Ishikawa (cell line): Measurements from ENCODE around the gene TMPRSS4.

ENCODE experiments used
- CEBPB ChIP-seq: IDR thresholded peaks from 2 replicates; pipeline ENCODE4 v1.6.1; 2012
- CREB1 ChIP-seq: IDR thresholded peaks from 2 replicates; pipeline ENCODE4 v1.6.1; 2012; ENCODE audit warnings: low read depth
- EP300 ChIP-seq: IDR thresholded peaks from 2 replicates; pipeline ENCODE4 v1.6.1; 2012; ENCODE audit warnings: borderline replicate concordance
- FOXM1 ChIP-seq: IDR thresholded peaks from 2 replicates; pipeline ENCODE4 v1.6.1; 2012; ENCODE audit warnings: low read depth, borderline replicate concordance
- NFIC ChIP-seq: IDR thresholded peaks from 2 replicates; pipeline ENCODE4 v1.6.1; 2012
- RAD21 ChIP-seq: IDR thresholded peaks from 2 replicates; pipeline ENCODE4 v1.6.1; 2012; ENCODE audit warnings: low read depth
- TAF1 ChIP-seq: IDR thresholded peaks from 2 replicates; pipeline ENCODE4 v1.6.1; 2012; ENCODE audit warnings: low read depth, mild to moderate bottlenecking
- TEAD4 ChIP-seq: IDR thresholded peaks from 2 replicates; pipeline ENCODE4 v1.6.1; 2012
- USF1 ChIP-seq: IDR thresholded peaks from 2 replicates; pipeline ENCODE4 v1.6.1; 2012
- YY1 ChIP-seq: IDR thresholded peaks from 2 replicates; pipeline ENCODE4 v1.6.1; 2012; ENCODE audit warnings: low read depth
- TF ChIP-seq, protein P1 (sequence below): IDR thresholded peaks from 2 replicates; pipeline ENCODE4 v1.6.1; 2012; ENCODE audit warnings: low read depth, mild to moderate bottlenecking
- TF ChIP-seq, protein P2 (sequence below): IDR thresholded peaks from 2 replicates; pipeline ENCODE4 v1.6.1; 2012

- TF ChIP-seq TEAD4 (no peak), NFIC (no peak), EP300 (no peak), RAD21 (no peak), CEBPB (no peak), USF1 (no peak), CREB1 (no peak), FOXM1 (no peak), YY1 (no peak), TAF1 (no peak)
- TF ChIP-seq, protein P1, sequence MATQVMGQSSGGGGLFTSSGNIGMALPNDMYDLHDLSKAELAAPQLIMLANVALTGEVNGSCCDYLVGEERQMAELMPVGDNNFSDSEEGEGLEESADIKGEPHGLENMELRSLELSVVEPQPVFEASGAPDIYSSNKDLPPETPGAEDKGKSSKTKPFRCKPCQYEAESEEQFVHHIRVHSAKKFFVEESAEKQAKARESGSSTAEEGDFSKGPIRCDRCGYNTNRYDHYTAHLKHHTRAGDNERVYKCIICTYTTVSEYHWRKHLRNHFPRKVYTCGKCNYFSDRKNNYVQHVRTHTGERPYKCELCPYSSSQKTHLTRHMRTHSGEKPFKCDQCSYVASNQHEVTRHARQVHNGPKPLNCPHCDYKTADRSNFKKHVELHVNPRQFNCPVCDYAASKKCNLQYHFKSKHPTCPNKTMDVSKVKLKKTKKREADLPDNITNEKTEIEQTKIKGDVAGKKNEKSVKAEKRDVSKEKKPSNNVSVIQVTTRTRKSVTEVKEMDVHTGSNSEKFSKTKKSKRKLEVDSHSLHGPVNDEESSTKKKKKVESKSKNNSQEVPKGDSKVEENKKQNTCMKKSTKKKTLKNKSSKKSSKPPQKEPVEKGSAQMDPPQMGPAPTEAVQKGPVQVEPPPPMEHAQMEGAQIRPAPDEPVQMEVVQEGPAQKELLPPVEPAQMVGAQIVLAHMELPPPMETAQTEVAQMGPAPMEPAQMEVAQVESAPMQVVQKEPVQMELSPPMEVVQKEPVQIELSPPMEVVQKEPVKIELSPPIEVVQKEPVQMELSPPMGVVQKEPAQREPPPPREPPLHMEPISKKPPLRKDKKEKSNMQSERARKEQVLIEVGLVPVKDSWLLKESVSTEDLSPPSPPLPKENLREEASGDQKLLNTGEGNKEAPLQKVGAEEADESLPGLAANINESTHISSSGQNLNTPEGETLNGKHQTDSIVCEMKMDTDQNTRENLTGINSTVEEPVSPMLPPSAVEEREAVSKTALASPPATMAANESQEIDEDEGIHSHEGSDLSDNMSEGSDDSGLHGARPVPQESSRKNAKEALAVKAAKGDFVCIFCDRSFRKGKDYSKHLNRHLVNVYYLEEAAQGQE = no peak
- TF ChIP-seq, protein P2, sequence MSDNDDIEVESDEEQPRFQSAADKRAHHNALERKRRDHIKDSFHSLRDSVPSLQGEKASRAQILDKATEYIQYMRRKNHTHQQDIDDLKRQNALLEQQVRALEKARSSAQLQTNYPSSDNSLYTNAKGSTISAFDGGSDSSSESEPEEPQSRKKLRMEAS = no peak
These were observed 9.9 kb upstream of the TMPRSS4 start for GRCh38 chr11:118067006-118067405.
